ENCODE measurements around the gene FAM241B.

The FAM241B gene, protein sequence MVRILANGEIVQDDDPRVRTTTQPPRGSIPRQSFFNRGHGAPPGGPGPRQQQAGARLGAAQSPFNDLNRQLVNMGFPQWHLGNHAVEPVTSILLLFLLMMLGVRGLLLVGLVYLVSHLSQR

DNA sequence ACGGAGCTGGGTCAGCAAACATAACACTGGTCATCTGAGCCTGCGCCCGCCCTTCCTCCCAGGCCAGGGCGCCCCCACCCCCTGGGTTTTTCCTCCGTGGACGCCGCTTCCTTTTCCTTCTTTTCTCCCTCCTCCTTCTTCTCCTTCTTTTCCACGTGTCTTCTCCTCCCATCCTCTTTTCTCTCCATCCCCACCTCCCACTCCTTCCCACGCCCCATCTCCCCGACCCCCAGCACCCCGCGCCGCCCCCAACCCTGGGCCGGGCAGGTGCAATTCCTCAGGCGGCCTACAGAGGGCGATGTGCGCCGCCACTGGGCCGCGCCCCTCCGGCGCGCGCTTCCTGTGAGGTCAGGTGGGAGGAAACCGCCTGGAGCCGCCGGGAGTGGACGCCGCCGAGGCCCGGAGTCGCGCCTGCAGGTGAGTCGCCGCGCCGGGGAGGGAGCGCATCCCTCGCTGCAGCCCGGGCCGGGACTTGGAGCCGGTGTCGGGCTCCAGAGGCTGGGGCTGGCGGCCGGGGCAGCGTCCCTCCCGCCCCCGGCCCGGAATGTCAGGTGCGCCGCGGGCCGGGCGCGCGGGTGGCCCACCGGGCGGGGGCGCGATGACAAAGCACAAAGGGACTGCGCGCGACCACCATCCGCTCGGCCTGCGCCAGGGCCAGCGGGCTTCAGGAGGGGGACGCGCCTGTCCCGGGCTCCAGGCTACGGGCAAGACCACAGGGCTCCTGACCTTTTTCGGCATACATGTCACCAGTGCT is at the start of gene FAM241B:
TSS of gene FAM241B (plus strand) at position 351 of the 754 bp plus-strand sequence. CDS start 1,497 bp downstream, outside the sequence.
- DNase-seq = peak; percentile 39 to 49

DNA sequence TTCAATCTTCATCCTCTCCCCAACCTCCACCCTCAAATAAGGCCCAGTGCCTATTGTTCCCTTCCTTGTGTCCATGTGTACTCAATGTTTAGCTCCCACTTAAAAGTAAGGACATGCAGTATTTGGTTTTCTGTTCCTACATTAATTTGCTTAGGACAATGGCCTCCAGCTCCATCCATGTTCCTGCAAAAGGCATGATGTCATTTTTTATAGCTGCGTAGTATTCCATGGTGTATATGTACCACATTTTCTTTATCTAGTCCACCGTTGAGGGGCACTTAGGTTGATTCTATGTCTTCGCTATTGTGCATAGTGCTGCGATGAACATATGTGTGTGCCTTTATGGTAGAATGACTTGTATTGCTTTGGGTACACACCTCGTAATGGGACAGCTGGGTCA is 49.6 kb upstream of the FAM241B start:
- no peak for DNase-seq

DNA sequence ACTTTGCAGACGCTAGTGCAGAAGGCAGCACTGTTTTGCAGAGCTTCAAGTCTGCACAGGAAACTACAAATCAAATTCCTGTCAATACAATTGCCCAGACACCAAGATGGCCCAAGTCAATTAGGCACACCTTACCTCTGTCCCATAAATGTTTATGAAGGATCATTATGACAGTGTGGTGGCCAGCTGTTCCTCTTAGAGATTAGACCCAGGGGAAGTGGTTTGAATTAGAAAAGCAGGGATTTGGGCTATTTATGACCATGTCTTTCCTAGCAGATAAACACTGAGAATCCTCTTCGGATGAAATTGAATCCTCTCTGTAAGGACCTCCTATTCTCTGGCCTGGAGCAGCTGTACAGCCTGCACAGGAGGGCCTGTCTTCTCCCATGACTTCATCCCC is 46.9 kb upstream of the FAM241B start:
- DNase-seq = no peak

DNA sequence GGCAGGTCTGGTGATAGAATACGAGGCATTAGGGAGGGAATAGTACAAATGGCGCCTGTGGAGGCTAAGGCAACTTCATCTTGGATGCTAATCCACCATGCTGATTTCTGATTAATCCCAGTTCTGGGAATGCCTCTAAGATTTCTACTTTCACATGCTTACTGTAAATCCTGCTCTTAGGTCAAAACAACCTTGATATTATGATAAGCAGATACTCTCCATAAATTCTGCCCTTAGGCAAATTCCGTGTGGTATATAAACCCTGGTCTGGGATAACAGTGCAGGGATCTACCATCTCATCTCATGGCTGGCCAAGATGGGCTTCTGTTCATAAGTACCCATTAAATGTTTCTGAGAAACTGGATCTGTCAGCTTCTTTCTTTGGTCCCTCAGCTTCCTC is 45.4 kb upstream of the FAM241B start:
- DNase-seq = no peak

GRCh38 chr10:69588358-69588757 is 41.7 kb upstream of the FAM241B start:
- no peak for DNase-seq

GRCh38 chr10:69600761-69601330 is 29.2 kb upstream of the FAM241B start:
- no peak for DNase-seq

DNA sequence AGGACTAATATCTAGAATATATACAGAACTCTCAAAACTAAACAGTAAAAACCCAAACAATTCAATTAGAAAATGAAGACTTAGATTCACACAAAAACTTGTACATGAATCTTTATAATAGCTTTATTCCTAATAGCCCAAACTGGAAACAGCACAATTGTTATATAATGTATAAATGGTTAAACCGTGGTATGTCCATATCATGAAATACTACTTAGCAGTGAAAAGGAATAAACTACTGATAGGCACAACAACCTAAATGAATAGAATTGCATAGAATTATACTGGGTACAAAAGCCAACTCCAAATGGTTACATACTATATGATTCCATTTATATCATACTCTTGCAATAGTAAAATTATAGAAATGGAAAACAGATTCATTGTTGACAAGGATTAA is 21.0 kb upstream of the FAM241B start:
- no peak for DNase-seq

DNA sequence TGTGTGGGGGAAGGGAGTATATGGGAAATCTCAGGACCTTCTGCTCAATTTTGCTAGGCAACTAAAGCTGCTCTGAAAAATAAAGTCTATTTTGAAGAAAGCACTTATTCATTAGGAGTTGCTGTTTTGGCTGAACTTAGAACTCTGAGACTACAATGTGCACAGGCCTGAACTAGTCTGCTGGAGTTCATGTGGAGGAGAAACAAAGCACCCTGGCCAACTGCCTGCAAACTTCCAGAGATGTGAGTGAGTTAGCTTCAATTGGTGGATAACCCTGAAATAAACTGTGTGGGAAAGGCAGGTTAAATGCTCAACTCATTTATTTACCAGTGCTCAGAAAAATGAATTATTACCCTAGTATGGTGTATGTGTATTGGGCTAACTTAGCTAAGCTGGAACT is 17.3 kb upstream of the FAM241B start:
- no peak for DNase-seq

GRCh38 chr10:69614130-69614529 is 15.9 kb upstream of the FAM241B start:
- no peak for DNase-seq

- no peak for DNase-seq
Measured at GRCh38 chr10:69616358-69616757, 13.7 kb upstream of the FAM241B start.

DNA sequence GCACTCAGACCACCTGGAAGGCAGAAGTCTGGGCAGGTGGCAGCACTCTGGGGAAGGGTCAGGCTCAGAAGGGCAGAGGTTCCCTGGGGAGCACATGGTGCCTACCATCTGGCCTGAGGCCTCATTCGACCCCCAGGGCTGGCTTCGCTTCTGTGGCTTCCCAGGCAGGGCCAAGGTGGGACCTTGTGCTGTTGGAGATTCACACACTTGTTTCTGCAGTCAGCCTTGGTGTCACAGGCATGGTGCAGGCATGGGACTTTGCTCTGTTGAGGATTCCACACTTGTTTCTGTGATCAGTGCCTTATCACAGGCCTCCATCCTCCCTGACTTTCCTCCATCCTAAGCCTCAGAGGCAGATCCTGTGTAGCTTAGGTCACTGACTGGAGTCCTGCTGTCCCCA is 11.3 kb upstream of the FAM241B start:
- no peak for DNase-seq

DNA sequence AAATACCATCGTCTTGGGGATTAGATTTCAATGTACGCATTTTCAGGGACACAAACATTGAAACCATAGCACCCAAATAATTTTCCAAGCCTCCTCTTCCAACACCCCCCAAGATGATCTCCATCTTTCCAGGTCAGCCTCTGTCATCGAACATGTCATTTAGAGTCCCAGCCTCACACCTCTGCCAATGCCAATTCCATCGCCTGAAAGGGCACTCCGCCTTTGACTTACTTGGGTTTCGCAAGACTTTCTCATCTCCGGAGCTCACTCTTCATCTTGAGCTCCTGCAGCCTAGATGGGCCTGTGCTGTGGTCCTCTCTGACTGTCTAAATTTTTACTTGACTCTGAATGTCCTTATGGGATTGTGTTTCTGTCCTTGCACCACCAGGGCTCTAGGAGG is 10.4 kb upstream of the FAM241B start:
- no peak for DNase-seq

DNA sequence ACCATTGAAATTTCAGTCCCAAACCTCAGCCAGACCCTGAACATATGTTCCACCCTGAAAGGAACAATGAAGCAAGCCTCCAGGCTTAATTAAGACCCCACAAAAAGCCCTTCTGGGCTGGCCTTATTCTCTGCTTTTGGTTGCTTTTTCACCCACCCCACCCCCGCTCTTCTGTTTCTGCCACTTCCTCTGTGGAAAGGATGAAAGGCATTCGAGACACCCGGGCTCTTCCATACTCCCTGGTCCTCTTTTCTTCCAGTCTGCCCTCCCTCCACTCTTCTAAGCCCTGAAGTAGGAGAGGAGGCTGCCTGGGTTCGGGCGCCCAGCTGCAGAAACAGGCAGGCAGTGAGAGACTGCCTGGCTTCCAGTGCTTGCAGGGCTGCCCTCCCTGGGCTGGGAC is 9.4 kb upstream of the FAM241B start:
- DNase-seq = no peak

GRCh38 chr10:69624245-69624786 is 5.7 kb upstream of the FAM241B start:
- no peak for DNase-seq

DNA sequence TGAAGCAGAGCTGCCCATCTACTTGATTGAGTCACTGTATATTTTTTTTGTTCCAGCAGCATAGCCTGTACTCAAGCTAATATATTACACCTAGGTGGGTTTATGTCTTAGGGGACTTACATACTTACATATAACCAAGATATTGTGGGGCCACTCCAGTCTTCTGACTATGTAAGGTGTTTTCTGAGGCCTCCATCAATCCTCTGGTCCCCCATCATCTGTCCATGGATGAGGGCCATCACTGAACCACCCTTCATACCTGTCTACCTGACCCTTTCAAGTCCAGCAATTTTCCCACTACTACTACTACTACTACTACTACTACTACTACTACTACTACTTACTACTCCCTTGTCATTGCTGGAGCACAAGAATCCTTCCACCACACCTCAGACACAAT is 3.2 kb upstream of the FAM241B start:
- no peak for DNase-seq

- no peak for DNase-seq
Measured at GRCh38 chr10:69628891-69629290, 1.2 kb upstream of the FAM241B start.

DNA sequence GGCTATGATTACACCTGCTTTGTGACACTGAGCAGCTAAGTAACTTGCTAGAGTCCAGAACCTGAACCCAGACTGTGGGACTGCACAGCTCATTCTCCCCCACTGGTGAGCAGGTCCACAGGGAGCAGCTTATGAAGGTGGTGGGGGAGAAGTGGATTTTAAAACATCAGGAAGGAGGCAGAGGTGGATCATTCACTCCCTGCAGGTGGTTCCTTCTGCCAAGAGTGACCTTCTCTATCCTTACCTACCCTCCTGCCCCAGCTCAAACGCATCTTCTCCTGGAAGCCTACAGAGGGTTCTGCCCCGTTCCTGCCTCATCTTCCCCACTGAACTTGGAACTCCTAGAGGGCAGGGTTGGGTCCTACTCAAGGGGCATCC is 539 bp upstream of the FAM241B start:
- no peak for DNase-seq

DNA sequence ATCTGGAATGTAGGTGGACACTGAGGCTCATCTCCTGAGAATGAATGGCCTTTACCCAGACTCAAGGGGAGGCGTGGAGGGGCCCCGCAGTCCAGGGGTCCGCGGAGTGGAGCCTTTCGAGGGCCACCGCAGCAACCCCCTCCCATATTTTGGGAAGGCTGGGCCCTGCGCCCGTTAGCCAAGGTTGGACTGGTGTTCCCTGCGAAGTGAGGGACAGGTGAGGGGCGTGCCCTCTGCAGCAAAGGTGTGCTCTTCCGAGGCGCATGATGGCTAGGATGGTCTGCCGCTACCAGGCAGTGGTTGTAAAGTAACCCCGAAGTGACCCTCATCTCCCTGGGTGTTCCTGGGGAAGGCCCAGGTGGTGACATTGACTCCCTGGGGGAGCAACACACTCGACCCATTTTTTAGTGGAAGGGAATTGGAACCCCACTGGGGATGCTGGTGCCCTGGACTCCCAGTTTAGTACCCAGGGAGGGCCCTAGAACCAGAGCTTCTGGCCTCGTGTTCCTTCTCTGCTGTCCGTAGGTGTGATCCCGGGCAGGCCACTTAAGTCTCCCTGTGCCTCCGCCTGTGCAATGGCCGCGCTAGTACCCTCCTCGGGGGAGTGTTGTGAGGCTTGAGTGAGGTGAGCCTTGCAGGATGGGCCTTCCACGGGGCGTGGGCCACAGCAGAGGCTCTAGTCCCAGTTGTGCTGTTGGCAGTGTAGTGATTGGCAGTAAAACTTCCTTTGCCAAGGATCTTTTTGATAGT is 779 bp downstream of the FAM241B start:
- DNase-seq = no peak

DNA sequence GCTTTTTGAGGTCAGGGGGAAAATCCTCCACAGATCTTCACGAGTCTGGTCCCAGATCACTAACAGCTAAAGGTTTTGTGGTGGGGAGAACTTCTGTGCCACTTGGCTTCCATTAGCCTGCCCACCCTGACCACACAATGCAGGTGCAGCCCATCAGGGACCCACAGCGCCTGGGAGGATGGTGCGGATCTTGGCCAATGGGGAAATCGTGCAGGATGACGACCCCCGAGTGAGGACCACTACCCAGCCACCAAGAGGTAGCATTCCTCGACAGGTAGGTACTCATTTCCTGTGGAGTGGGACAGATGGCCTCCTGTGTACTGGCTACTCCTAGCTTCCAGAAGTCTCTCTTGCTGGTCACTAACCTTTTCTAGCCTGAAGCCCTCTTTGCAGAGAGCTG is 1.5 kb downstream of the FAM241B start:
- DNase-seq = no peak

GRCh38 chr10:69632516-69633199 is 2.6 kb downstream of the FAM241B start:
- DNase-seq = no peak

DNA sequence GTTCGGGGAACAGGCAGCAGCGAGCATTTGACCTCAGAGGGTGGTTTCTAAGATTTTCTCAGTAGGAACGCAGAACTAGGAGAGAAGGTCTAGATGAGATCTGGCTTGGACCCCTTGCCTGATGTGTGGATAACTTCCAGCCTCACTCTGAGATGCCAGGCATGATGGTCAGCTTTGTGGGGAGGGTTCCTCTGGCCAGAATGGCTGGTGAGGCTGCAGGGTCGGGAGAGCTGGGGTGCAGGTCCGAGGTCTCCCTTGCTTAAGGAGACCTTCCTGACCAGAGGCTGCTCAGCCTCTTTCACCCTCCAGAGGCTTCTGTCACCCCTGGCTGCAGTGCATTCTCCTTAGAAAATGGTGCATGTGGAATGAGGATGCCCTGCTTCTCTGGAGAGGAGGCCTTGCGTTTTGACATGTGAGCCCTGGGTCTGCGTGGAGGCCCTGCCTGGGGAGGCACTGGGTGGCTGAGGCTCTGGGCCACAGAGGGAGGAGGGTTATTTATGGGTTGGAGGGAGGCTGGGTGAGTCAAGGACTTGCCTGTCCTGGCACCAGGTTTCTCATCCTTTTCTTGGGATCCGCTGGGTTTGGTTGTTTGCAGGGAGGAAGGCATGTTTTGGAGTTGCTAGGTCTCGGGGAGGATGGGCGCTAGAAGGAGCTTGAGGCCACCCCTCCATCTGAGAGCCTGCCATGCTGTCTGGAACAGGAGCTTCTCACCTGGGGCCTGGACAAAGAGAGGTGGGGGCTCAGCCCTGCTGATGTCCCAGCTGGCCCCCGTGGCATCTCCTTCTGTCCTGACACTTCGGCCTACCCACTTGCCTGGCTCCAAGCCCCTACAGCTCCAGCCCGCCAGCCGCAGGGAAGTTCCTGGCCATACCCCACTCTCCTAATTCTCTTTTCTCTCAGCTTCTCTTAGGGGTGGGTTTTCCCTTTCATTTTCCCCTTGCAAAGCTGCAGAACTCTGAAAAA is 3.9 kb downstream of the FAM241B start:
- no peak for DNase-seq
